K562 (cell line): ENCODE data around the gene RPL35. TPM values are rescaled to one million over a fixed set of nuclear protein-coding genes. Genes with fewer than 3 reads are reported as not detected.

Experiments
- ATAC-seq: fragments of 200-7000 bp; cut with Tn5 transposase; 3 replicates; pipeline ENCODE4 v1.9.1; 2020; ENCODE audit warnings: moderate library complexity
- BruUV-seq: library from RNA; stranded (reverse); fragments of 400-500 nt; replicated peaks from 2 replicates; lab custom pipeline; 2021; lab: Mats Ljungman, UMichigan
- CTCF ChIA-PET: fragments of 300-600 bp; formaldehyde crosslinking; extraction: SDS; loops from one replicate; lab custom pipeline; 2021; ENCODE audit warnings: low intra/inter-chr PET ratio; lab: Yijun Ruan, JAX
- POLR2A ChIA-PET: fragments of 300-600, 350-650 bp; sonication (Branson Sonifier 250); formaldehyde crosslinking; extraction: SDS; loops from one replicate; lab custom pipeline; 2021; ENCODE audit warnings: antibody characterized with exemption, inconsistent platforms; lab: Yijun Ruan, JAX
- DNase-seq, 4 experiments: peaks; one replicate each; pipeline versions ENCODE4 v3.0.0 to v3.0.0-alpha.2; 2011 to 2018; ENCODE audit warnings: low spot score in 3 of 4, mixed read lengths in 3 of 4; ENCODE audit errors: extremely low read depth in 1 of 4
- FAIRE-seq: peaks from 2 replicates; lab custom pipeline; 2011; peaks lifted over from hg19 to GRCh38; lab: Jason Lieb, UNC
- H2AFZ ChIP-seq: 2 replicates; pipeline ENCODE4 v1.6.0; 2011; ENCODE audit warnings: low read depth, low read length, control low read depth, inconsistent platforms
- H3K27ac ChIP-seq: fragments of 200-600 bp; 3 replicates; pipeline ENCODE4 v1.8.0; 2011; ENCODE audit warnings: low read depth, mild to moderate bottlenecking, control low read depth, inconsistent platforms, low read length, moderate library complexity, mixed read lengths; ENCODE audit errors: extremely low read depth
- H3K27me3 ChIP-seq, 2 experiments: fragments of 300-600 bp in 1 of 2; 2 replicates in 1 of 2; 3 replicates in 1 of 2; pipeline versions ENCODE4 v1.6.0 to v1.8.0; 2011; ENCODE audit warnings: inconsistent platforms in 2 of 2, low read length in 2 of 2, mild to moderate bottlenecking in 1 of 2, mixed read lengths in 1 of 2, moderate library complexity in 1 of 2; ENCODE audit not compliant: control insufficient read depth in 2 of 2, insufficient read depth in 2 of 2
- H3K36me3 ChIP-seq: fragments of 300-600 bp; 3 replicates; pipeline ENCODE4 v1.8.0; 2011; ENCODE audit warnings: mild to moderate bottlenecking, low read length, inconsistent platforms; ENCODE audit not compliant: control insufficient read depth, insufficient read depth
- H3K4me1 ChIP-seq, 2 experiments: fragments of 200-600 bp in 1 of 2; replicated peaks in 1 of 2; 2 replicates in 1 of 2; 3 replicates in 1 of 2; pipeline versions ENCODE4 v1.5.1 to v1.8.0; 2011; ENCODE audit warnings: inconsistent platforms in 2 of 2, low read length in 2 of 2, mild to moderate bottlenecking in 1 of 2, mixed read lengths in 1 of 2, moderate library complexity in 1 of 2; ENCODE audit not compliant: control insufficient read depth in 2 of 2, insufficient read depth in 2 of 2
- H3K4me2 ChIP-seq: 2 replicates; pipeline ENCODE4 v1.6.1; 2011; ENCODE audit warnings: low read length, control low read depth, inconsistent platforms, mixed read lengths; ENCODE audit not compliant: insufficient read depth
- H3K4me3 ChIP-seq: fragments of 200-600 bp; sonication (generic), shearing (Covaris generic); 2 replicates; pipeline ENCODE4 v1.5.1; 2016; ENCODE audit warnings: control low read depth, inconsistent platforms
- H3K79me2 ChIP-seq: fragments of 200-600 bp; 3 replicates; pipeline ENCODE4 v1.8.0; 2011; ENCODE audit warnings: low read length, inconsistent platforms; ENCODE audit not compliant: control insufficient read depth, insufficient read depth
- H3K9ac ChIP-seq, 2 experiments: 2 replicates each; pipeline versions ENCODE4 v1.6.0 to v1.6.1; 2011; ENCODE audit warnings: low read depth in 2 of 2, low read length in 2 of 2, control low read depth in 1 of 2, inconsistent platforms in 1 of 2, mild to moderate bottlenecking in 1 of 2, mixed read lengths in 1 of 2; ENCODE audit not compliant: insufficient read depth in 1 of 2
- H3K9me1 ChIP-seq: one replicate; pipeline ENCODE4 v1.6.0; 2011; ENCODE audit warnings: inconsistent platforms, mild to moderate bottlenecking, low read length, moderate library complexity; ENCODE audit not compliant: control insufficient read depth, insufficient read depth
- H3K9me3 ChIP-seq: replicated peaks from 2 replicates; pipeline ENCODE4 v1.5.1; 2011; ENCODE audit warnings: low read depth, low read length, inconsistent platforms; ENCODE audit not compliant: control insufficient read depth, insufficient read depth
- H4K20me1 ChIP-seq: replicated peaks from 2 replicates; pipeline ENCODE4 v1.6.1; 2011; ENCODE audit warnings: low read length, inconsistent platforms, mixed read lengths; ENCODE audit not compliant: control insufficient read depth, insufficient read depth
- CXXC5 ChIP-seq: fragments of 250-450 bp; sonication (Bioruptor Pico); IDR thresholded peaks from 2 replicates; pipeline ENCODE4 v1.8.0; 2022; ENCODE audit warnings: inconsistent platforms, mild to moderate bottlenecking, moderate library complexity
- HNRNPL ChIP-seq: fragments of 200-400 bp; formaldehyde crosslinking; IDR thresholded peaks from 2 replicates; pipeline ENCODE4 v1.6.1; 2017; ENCODE audit warnings: low read depth, mild to moderate bottlenecking, low read length
- MYNN ChIP-seq, 2 experiments: sonication (generic); formaldehyde crosslinking in 1 of 2; IDR thresholded peaks; 2 replicates each; pipeline versions ENCODE4 v1.5.0 to v1.6.1; 2016 to 2020; ENCODE audit warnings: antibody characterized with exemption in 1 of 2, missing genetic modification reagents in 1 of 2
- NCOA6 ChIP-seq: fragments of 450-650 bp; IDR thresholded peaks from 2 replicates; pipeline ENCODE4 v1.6.1; 2017; ENCODE audit warnings: mild to moderate bottlenecking
- NRF1 ChIP-seq, 2 experiments: fragments of 450-650 bp; IDR thresholded peaks in 1 of 2; conservative IDR thresholded peaks in 1 of 2; 2 replicates each; pipeline ENCODE4 v1.6.1; 2014; ENCODE audit warnings: mild to moderate bottlenecking in 2 of 2
- ZFX ChIP-seq: sonication (generic); formaldehyde crosslinking; IDR thresholded peaks from 2 replicates; pipeline ENCODE4 v1.8.0; 2022; ENCODE audit warnings: mild to moderate bottlenecking, missing genetic modification reagents, moderate library complexity
- ZNF75A ChIP-seq: fragments of 450-650 bp; formaldehyde crosslinking; IDR thresholded peaks from 2 replicates; pipeline ENCODE4 v1.4.0; 2020; ENCODE audit warnings: mild to moderate bottlenecking
- ZNF764 ChIP-seq: fragments of 250-450 bp; sonication (Bioruptor Pico); IDR thresholded peaks from 2 replicates; pipeline ENCODE4 v1.4.0; 2020; ENCODE audit warnings: low read depth, mild to moderate bottlenecking, moderate library complexity
- WGBS: fragments of 100-300 bp; shearing (Covaris generic); methylation state at CpG from one replicate; pipeline ENCODE4 v1.1.6; 2016; ENCODE audit warnings: low coverage, mixed read lengths; ENCODE audit not compliant: insufficient coverage; ENCODE audit errors: missing lambda C conversion rate; 5-methylcytosine and 5-hydroxymethylcytosine counted together
- in situ Hi-C: fragments of 300-500 bp; cut with MboI; formaldehyde crosslinking; loops from 4 replicates; pipeline ENCODE4 v1.15.0; 2018; ENCODE audit warnings: inconsistent platforms, mixed read lengths
- intact Hi-C: fragments of 100-400 bp; cut with micrococcal nuclease; formaldehyde crosslinking; loops from 2 replicates; pipeline ENCODE4 v1.14.2; 2022
- polyA plus RNA-seq, 8 experiments: library from polyadenylated mRNA; depleted of rRNA in 4 of 8; stranded (reverse) in 5 of 8; unstranded in 3 of 8; fragments of >200 nt; fragmentation: Nextera tagmentation in 2 of 8; fragmentation: Illumina TruSeq in 1 of 8; extraction: Ambion mirVana in 2 of 8; extraction: Trizol in 1 of 8; gene quantifications; 2 replicates each; pipeline versions ENCODE4 v1.2.1 to v1.2.3, GENCODE V29; 2011 to 2014; ENCODE audit warnings: inconsistent platforms in 1 of 8, missing spikeins in 1 of 8
- total RNA-seq, 7 experiments: library from RNA; depleted of rRNA in 6 of 7; stranded (reverse); fragments of >200 nt in 6 of 7; fragmentation: Illumina TruSeq in 2 of 7; extraction: Trizol in 2 of 7; gene quantifications; 2 replicates each; pipeline versions ENCODE4 v1.2.1 to v1.2.3, GENCODE V29; 2011 to 2021; ENCODE audit warnings: low replicate concordance in 1 of 7
- TF ChIP-seq, protein P1 (sequence below): sonication (generic); formaldehyde crosslinking; IDR thresholded peaks from 2 replicates; pipeline ENCODE4 v1.8.0; 2022; ENCODE audit warnings: mild to moderate bottlenecking, missing genetic modification reagents, borderline replicate concordance
- TF ChIP-seq, protein P2 (sequence below): sonication (generic); formaldehyde crosslinking; IDR thresholded peaks from 2 replicates; pipeline ENCODE4 v1.8.0; 2023; ENCODE audit warnings: mild to moderate bottlenecking, missing genetic modification reagents

The RPL35 gene
- total and polyA plus RNA-seq, 9 of the 15 experiments (the other 6 are each of a cell fraction or from before 2014, with no cell fraction given), result 1,755 to 5,101 (median 3,405) TPM

DNA sequence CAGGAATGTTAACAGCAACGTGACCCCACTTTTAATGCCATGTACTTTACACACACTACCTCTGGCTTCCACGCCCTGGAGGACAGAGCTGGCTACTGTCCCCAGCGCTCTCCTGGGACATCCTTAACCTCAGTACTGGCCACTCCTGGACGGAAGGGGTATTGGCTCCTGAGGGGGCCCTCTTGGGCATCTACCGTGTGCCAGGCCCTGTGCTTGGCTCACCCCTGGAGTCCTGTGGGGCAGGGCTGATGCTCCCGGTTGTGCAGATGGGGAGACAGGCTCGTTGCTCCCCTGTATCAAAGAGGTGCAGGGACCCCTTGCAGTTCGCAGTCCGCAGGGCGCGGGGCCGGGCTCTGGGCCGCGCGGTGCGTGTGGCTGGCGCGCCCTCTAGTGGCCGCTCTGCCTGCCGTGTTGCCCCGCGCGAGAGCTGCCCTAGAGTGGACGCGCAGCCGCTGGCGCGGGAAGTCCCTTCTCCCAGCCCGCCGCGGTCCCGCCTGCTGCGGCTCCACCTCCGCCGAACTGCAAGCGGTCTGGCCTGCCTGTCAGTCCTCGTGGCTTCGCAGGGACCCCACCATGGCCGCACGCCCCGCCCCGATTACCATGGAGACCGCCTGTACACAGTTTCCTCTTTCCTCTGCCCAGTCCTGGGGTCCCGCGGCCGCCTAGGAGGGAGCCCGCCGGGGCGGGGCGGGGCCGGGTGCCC, 8.8 kb downstream of the RPL35 start, which contains the start of gene WDR38:
TSS of gene WDR38 (plus strand) at position 632 of the 703 bp plus-strand sequence. CDS start 72 bp downstream, outside the sequence.
- Histone ChIP-seq H3K4me3 (peak within 1 kb of the TSS; percentile 36), H3K9me1 (peaks cover under 1% of the 10 kb centered on the region), H3K36me3 (peaks cover 19% of the 10 kb centered on the region; the same call in 1 of the 3 replicates), H3K27me3 (no peaks in the 10 kb centered on the region), H3K4me2 (peak within 1 kb of the TSS; percentile 79), H2AFZ (peak within 1 kb of the TSS; percentile 96), H3K9me3 (no peaks in the 10 kb centered on the region), H3K79me2 (peaks cover under 1% of the 10 kb centered on the region; the same call in 1 of the 3 replicates), H3K27ac (no peak within 1 kb of the TSS), H3K9ac (peak within 1 kb of the TSS; percentile 35 to 93; a peak in 3 of 4 replicates), H3K4me1 (peaks cover 0 to 46% of the 10 kb centered on the region in 2 experiments; a peak in 3 of 5 replicates), H4K20me1 (peaks cover 19% of the 10 kb centered on the region; the same call in 1 of the 2 replicates)
- DNase-seq (peak; percentile 83 to 92 (median 86)), FAIRE-seq (peak; percentile 91), ATAC-seq (peak; percentile 90)
- intact Hi-C loops (loop anchor here (1.0 to 5.0 kb wide), 5 partner anchors 58 to 519 kb away; partner anchors contain the start of gene SCAI), in situ Hi-C loops (loop anchor here (5.0 kb wide), 2 partner anchors 81 to 519 kb away; partner anchors contain the start of gene NR6A1)
- no TSS peak for BruUV-seq
- 1% methylated on average over 45 of the region's 51 CpGs for WGBS
- ChIA-PET POLR2A (interaction anchor here (0.5 to 5.1 kb wide), 11 partner anchors 8 to 355 kb away, joined by 3 to 64 read pairs (median 4); partner anchors contain the start of genes ARPC5L, NR6A1 and RPL35), CTCF (interaction anchor here (0.5 to 6.3 kb wide), 8 partner anchors 13 to 290 kb away, joined by 3 to 209 read pairs (median 5); partner anchors contain the start of genes NR6A1 and SCAI)
- TF ChIP-seq HNRNPL, result 0 out of 2 replicates have a peak, but pooled peaks have one; percentile 50
- peak; percentile 79 to 83 for TF ChIP-seq NRF1 (conservative IDR thresholded peaks at IDR 0.05 in 1 of 2, IDR thresholded peaks at IDR 0.05 in 1 of 2)
- TF ChIP-seq ZNF764 (CRISPR knock-in tag), result peak; percentile 57; the same call in 1 of the 2 replicates
- peak; percentile 67 for TF ChIP-seq CXXC5 (CRISPR knock-in tag)
- TF ChIP-seq ZNF75A (CRISPR knock-in tag), result 0 out of 2 replicates have a peak, but pooled peaks have one; percentile 15
- TF ChIP-seq, protein P1, sequence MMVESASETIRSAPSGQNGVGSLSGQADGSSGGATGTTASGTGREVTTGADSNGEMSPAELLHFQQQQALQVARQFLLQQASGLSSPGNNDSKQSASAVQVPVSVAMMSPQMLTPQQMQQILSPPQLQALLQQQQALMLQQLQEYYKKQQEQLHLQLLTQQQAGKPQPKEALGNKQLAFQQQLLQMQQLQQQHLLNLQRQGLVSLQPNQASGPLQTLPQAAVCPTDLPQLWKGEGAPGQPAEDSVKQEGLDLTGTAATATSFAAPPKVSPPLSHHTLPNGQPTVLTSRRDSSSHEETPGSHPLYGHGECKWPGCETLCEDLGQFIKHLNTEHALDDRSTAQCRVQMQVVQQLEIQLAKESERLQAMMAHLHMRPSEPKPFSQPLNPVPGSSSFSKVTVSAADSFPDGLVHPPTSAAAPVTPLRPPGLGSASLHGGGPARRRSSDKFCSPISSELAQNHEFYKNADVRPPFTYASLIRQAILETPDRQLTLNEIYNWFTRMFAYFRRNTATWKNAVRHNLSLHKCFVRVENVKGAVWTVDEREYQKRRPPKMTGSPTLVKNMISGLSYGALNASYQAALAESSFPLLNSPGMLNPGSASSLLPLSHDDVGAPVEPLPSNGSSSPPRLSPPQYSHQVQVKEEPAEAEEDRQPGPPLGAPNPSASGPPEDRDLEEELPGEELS (CRISPR knock-in tag), result 0 out of 2 replicates have a peak, but pooled peaks have one; percentile 28
- peak; percentile 29; the same call in 1 of the 2 replicates for TF ChIP-seq MYNN (IDR thresholded peaks at IDR 0.05)
- no peak for TF ChIP-seq MYNN (CRISPR knock-in tag; IDR thresholded peaks at IDR 0.05)
- TF ChIP-seq ZFX (CRISPR knock-in tag), result peak; percentile 77
- TF ChIP-seq NCOA6, result no peak
- TF ChIP-seq, protein P2, sequence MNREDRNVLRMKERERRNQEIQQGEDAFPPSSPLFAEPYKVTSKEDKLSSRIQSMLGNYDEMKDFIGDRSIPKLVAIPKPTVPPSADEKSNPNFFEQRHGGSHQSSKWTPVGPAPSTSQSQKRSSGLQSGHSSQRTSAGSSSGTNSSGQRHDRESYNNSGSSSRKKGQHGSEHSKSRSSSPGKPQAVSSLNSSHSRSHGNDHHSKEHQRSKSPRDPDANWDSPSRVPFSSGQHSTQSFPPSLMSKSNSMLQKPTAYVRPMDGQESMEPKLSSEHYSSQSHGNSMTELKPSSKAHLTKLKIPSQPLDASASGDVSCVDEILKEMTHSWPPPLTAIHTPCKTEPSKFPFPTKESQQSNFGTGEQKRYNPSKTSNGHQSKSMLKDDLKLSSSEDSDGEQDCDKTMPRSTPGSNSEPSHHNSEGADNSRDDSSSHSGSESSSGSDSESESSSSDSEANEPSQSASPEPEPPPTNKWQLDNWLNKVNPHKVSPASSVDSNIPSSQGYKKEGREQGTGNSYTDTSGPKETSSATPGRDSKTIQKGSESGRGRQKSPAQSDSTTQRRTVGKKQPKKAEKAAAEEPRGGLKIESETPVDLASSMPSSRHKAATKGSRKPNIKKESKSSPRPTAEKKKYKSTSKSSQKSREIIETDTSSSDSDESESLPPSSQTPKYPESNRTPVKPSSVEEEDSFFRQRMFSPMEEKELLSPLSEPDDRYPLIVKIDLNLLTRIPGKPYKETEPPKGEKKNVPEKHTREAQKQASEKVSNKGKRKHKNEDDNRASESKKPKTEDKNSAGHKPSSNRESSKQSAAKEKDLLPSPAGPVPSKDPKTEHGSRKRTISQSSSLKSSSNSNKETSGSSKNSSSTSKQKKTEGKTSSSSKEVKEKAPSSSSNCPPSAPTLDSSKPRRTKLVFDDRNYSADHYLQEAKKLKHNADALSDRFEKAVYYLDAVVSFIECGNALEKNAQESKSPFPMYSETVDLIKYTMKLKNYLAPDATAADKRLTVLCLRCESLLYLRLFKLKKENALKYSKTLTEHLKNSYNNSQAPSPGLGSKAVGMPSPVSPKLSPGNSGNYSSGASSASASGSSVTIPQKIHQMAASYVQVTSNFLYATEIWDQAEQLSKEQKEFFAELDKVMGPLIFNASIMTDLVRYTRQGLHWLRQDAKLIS, result peak; percentile 65; the same call in 1 of the 2 replicates
